H9 (cell line): Measurements from ENCODE around the gene UBN1. TPM values are rescaled to one million over a fixed set of nuclear protein-coding genes. Genes with fewer than 3 reads are reported as not detected.

Experiments used
- DNase-seq: peaks from one replicate; pipeline ENCODE4 v3.0.0-alpha.2; 2017
- H2AFZ ChIP-seq: one replicate; pipeline ENCODE4 v1.6.1; 2013; ENCODE audit warnings: mild to moderate bottlenecking, low read length, control low read depth, moderate library complexity
- H2AK5ac ChIP-seq: 2 replicates; pipeline ENCODE4 v1.6.1; 2013; ENCODE audit warnings: low read length, control low read depth, mixed read lengths; ENCODE audit not compliant: insufficient read length
- H2BK120ac ChIP-seq: one replicate; pipeline ENCODE4 v1.6.1; 2013; ENCODE audit warnings: low read depth, mild to moderate bottlenecking, low read length, control low read depth, inconsistent platforms; ENCODE audit not compliant: poor library complexity, severe bottlenecking
- H2BK12ac ChIP-seq: 2 replicates; pipeline ENCODE4 v1.6.1; 2013; ENCODE audit warnings: low read length, control low read depth, mixed read lengths, low read depth; ENCODE audit not compliant: insufficient read length
- H2BK15ac ChIP-seq: 2 replicates; pipeline ENCODE4 v1.6.1; 2013; ENCODE audit warnings: low read depth, low read length, control low read depth
- H2BK20ac ChIP-seq: one replicate; pipeline ENCODE4 v1.6.1; 2013; ENCODE audit warnings: low read depth, mild to moderate bottlenecking, low read length, control low read depth, inconsistent platforms; ENCODE audit not compliant: poor library complexity, severe bottlenecking
- H2BK5ac ChIP-seq: 2 replicates; pipeline ENCODE4 v1.6.1; 2013; ENCODE audit warnings: low read length, control low read depth, mixed read lengths; ENCODE audit not compliant: insufficient read length
- H3K14ac ChIP-seq: 2 replicates; pipeline ENCODE4 v1.6.1; 2013; ENCODE audit warnings: low read length, control low read depth; ENCODE audit not compliant: insufficient read depth
- H3K18ac ChIP-seq: 2 replicates; pipeline ENCODE4 v1.6.1; 2013; ENCODE audit warnings: low read depth, mild to moderate bottlenecking, mixed read lengths, low read length, control low read depth; ENCODE audit not compliant: insufficient read length
- H3K23ac ChIP-seq: 2 replicates; pipeline ENCODE4 v1.6.1; 2013; ENCODE audit warnings: low read length, control low read depth, mixed read lengths, low read depth; ENCODE audit not compliant: insufficient read length
- H3K23me2 ChIP-seq: 2 replicates; pipeline ENCODE4 v1.6.1; 2013; ENCODE audit warnings: low read depth, mild to moderate bottlenecking, mixed read lengths, low read length, control low read depth; ENCODE audit not compliant: insufficient read length, poor library complexity, severe bottlenecking
- H3K27ac ChIP-seq: 2 replicates; pipeline ENCODE4 v1.5.1; 2013; ENCODE audit warnings: low read length, control low read depth, mixed read lengths, low read depth; ENCODE audit not compliant: insufficient read length
- H3K27me3 ChIP-seq: 2 replicates; pipeline ENCODE4 v1.6.1; 2013; ENCODE audit warnings: low read length, control low read depth, inconsistent platforms; ENCODE audit not compliant: insufficient read depth
- H3K4ac ChIP-seq: 2 replicates; pipeline ENCODE4 v1.6.1; 2013; ENCODE audit warnings: low read depth, mild to moderate bottlenecking, control low read depth, inconsistent platforms, low read length, moderate library complexity
- H3K4me1 ChIP-seq: 2 replicates; pipeline ENCODE4 v1.6.1; 2013; ENCODE audit warnings: low read length, control low read depth, inconsistent platforms; ENCODE audit not compliant: insufficient read depth
- H3K4me2 ChIP-seq: 2 replicates; pipeline ENCODE4 v1.6.1; 2013; ENCODE audit warnings: low read length, control low read depth, mixed read lengths; ENCODE audit not compliant: insufficient read length, insufficient read depth
- H3K56ac ChIP-seq: 2 replicates; pipeline ENCODE4 v1.6.1; 2013; ENCODE audit warnings: low read depth, mild to moderate bottlenecking, mixed read lengths, low read length, control low read depth; ENCODE audit not compliant: insufficient read length
- H3K79me1 ChIP-seq: 2 replicates; pipeline ENCODE4 v1.6.1; 2013; ENCODE audit warnings: low read depth, mild to moderate bottlenecking, moderate library complexity, low read length, control low read depth, inconsistent platforms; ENCODE audit not compliant: insufficient read depth, poor library complexity, severe bottlenecking
- H3K79me2 ChIP-seq: 2 replicates; pipeline ENCODE4 v1.6.1; 2013; ENCODE audit warnings: low read length, control low read depth, inconsistent platforms; ENCODE audit not compliant: insufficient read depth
- H3K9ac ChIP-seq: 2 replicates; pipeline ENCODE4 v1.6.1; 2013; ENCODE audit warnings: low read length, control low read depth, mixed read lengths; ENCODE audit not compliant: insufficient read length; ENCODE audit errors: extremely low read depth
- H3K9me3 ChIP-seq: one replicate; pipeline ENCODE4 v1.6.1; 2013; ENCODE audit warnings: low read depth, low read length, inconsistent platforms; ENCODE audit not compliant: control insufficient read depth
- H3T11ph ChIP-seq: one replicate; pipeline ENCODE4 v1.6.1; 2013; ENCODE audit warnings: mild to moderate bottlenecking, low read length, control low read depth, inconsistent platforms
- H4K20me1 ChIP-seq: one replicate; pipeline ENCODE4 v1.6.1; 2013; ENCODE audit not compliant: control insufficient read depth, insufficient read length, insufficient read depth
- H4K5ac ChIP-seq: 2 replicates; pipeline ENCODE4 v1.6.1; 2013; ENCODE audit warnings: low read depth, mild to moderate bottlenecking, mixed read lengths, low read length, control low read depth; ENCODE audit not compliant: insufficient read length
- H4K8ac ChIP-seq: replicated peaks from 2 replicates; pipeline ENCODE4 v1.6.1; 2013; ENCODE audit warnings: low read length, control low read depth, mixed read lengths, low read depth; ENCODE audit not compliant: insufficient read length
- H4K91ac ChIP-seq: 2 replicates; pipeline ENCODE4 v1.6.1; 2013; ENCODE audit warnings: low read depth, mild to moderate bottlenecking, moderate library complexity, mixed read lengths, low read length, control low read depth; ENCODE audit not compliant: insufficient read length
- H3K27ac Mint-ChIP-seq, 3 experiments: 2 replicates in 2 of 3; 3 replicates in 1 of 3; pipeline ENCODE4 v1.8.0; 2020 to 2021; ENCODE audit warnings: mixed read lengths in 3 of 3, mild to moderate bottlenecking in 1 of 3, moderate library complexity in 1 of 3
- H3K27me3 Mint-ChIP-seq: 2 replicates; pipeline ENCODE4 v1.8.0; 2021; ENCODE audit warnings: low read depth, mild to moderate bottlenecking, moderate library complexity, mixed read lengths
- H3K36me3 Mint-ChIP-seq, 3 experiments: 2 replicates in 2 of 3; 3 replicates in 1 of 3; pipeline ENCODE4 v1.8.0; 2020 to 2021; ENCODE audit warnings: low read depth in 3 of 3, mixed read lengths in 3 of 3; ENCODE audit not compliant: insufficient read depth in 1 of 3
- H3K4me1 Mint-ChIP-seq, 2 experiments: 2 replicates each; pipeline ENCODE4 v1.8.0; 2020; ENCODE audit warnings: mixed read lengths in 2 of 2
- H3K4me3 Mint-ChIP-seq, 2 experiments: 2 replicates in 1 of 2; 3 replicates in 1 of 2; pipeline ENCODE4 v1.8.0; 2020 to 2021; ENCODE audit warnings: mild to moderate bottlenecking in 2 of 2, mixed read lengths in 2 of 2, moderate library complexity in 1 of 2
- H3K9me3 Mint-ChIP-seq, 2 experiments: 2 replicates in 1 of 2; 3 replicates in 1 of 2; pipeline ENCODE4 v1.8.0; 2020; ENCODE audit warnings: mild to moderate bottlenecking in 2 of 2, mixed read lengths in 2 of 2, moderate library complexity in 1 of 2
- WGBS: extraction: QIAGEN DNeasy Blood & Tissue Kit; methylation state at CpG from one replicate; pipeline ENCODE4 v1.1.7; 2013; ENCODE audit warnings: missing lambda C conversion rate, low lambda C conversion rate, mixed read lengths; ENCODE audit not compliant: insufficient read length; ENCODE audit errors: extremely low coverage; 5-methylcytosine and 5-hydroxymethylcytosine counted together
- total RNA-seq: library from RNA; stranded (reverse); gene quantifications from 2 replicates; pipeline ENCODE4 v1.2.1, GENCODE V29; 2021
- TF ChIP-seq, protein P1 (sequence below): fragments of 200-600 bp; sonication (generic); conservative IDR thresholded peaks from 3 replicates; pipeline ENCODE4 v1.8.0; 2021; ENCODE audit warnings: antibody characterized with exemption, mild to moderate bottlenecking

Gene UBN1
- total RNA-seq, 1 experiment from 2014 or later: 55.2 TPM

DNA sequence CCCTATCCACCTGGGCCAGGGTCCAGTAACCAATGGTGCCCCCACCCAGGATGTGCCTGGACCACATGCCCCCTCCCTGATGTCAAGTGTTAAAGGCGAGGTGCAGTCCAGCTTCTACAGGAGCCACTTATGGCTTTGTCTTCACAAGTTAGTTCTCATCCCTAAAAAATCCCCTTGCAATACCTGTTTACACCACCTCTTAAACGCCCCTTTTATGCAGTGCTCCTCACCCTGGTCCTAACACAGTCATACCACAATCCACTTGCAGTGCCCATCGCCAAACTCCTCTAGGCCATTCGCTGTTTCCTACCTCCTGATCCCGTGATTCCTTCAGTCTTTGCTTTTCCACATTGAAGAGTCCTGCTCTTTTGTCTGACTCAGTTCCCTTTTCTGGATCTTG is 7.3 kb upstream of the UBN1 start:
- no peak overlapping the region for H3K18ac ChIP-seq
- no peaks in the 10 kb centered on the region for H3K4me1 ChIP-seq
- no peaks in the 10 kb centered on the region for H4K20me1 ChIP-seq
- no peaks in the 10 kb centered on the region for H3K9me3 Mint-ChIP-seq
- no peaks in the 10 kb centered on the region for H3K9me3 ChIP-seq
- H3K23ac ChIP-seq: no peak overlapping the region
- H2BK120ac ChIP-seq: no peak overlapping the region
- no peak overlapping the region for H3K4ac ChIP-seq
- no peak overlapping the region for H2BK12ac ChIP-seq
- TF ChIP-seq, protein P1, sequence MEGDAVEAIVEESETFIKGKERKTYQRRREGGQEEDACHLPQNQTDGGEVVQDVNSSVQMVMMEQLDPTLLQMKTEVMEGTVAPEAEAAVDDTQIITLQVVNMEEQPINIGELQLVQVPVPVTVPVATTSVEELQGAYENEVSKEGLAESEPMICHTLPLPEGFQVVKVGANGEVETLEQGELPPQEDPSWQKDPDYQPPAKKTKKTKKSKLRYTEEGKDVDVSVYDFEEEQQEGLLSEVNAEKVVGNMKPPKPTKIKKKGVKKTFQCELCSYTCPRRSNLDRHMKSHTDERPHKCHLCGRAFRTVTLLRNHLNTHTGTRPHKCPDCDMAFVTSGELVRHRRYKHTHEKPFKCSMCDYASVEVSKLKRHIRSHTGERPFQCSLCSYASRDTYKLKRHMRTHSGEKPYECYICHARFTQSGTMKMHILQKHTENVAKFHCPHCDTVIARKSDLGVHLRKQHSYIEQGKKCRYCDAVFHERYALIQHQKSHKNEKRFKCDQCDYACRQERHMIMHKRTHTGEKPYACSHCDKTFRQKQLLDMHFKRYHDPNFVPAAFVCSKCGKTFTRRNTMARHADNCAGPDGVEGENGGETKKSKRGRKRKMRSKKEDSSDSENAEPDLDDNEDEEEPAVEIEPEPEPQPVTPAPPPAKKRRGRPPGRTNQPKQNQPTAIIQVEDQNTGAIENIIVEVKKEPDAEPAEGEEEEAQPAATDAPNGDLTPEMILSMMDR: no peak
- no peak overlapping the region for H3K4me2 ChIP-seq
- no peak overlapping the region for H2BK5ac ChIP-seq
- no peak overlapping the region for H3T11ph ChIP-seq
- no peak overlapping the region for H2AFZ ChIP-seq
- peaks cover under 1% of the 10 kb centered on the region; the same call in 1 of the 2 replicates for H3K79me2 ChIP-seq
- H3K27me3 Mint-ChIP-seq: no peaks in the 10 kb centered on the region
- H2BK15ac ChIP-seq: no peak overlapping the region
- no peaks in the 10 kb centered on the region for H3K27me3 ChIP-seq
- H2AK5ac ChIP-seq: no peak overlapping the region
- H3K27ac ChIP-seq: no peak overlapping the region
- H3K79me1 ChIP-seq: no peaks in the 10 kb centered on the region
- H3K14ac ChIP-seq: no peak overlapping the region
- no peaks in the 10 kb centered on the region for H3K4me1 Mint-ChIP-seq
- no peak overlapping the region for H3K56ac ChIP-seq
- no peak overlapping the region for H4K8ac ChIP-seq
- no peak overlapping the region for H4K5ac ChIP-seq
- H4K91ac ChIP-seq: no peak overlapping the region
- no peak overlapping the region for H3K9ac ChIP-seq
- H3K4me3 Mint-ChIP-seq: no peak overlapping the region
- DNase-seq: no peak
- H3K23me2 ChIP-seq: no peaks in the 10 kb centered on the region
- H3K27ac Mint-ChIP-seq: peak overlapping the region in 1 of 3 experiments; percentile 1; a peak in 1 of 7 replicates
- WGBS: no CpG with 5 or more reads among the region's 5 CpGs
- H3K36me3 Mint-ChIP-seq: peaks cover 36 to 81% (median 71%) of the 10 kb centered on the region in 3 experiments
- no peak overlapping the region for H2BK20ac ChIP-seq
